H9 (cell line): ENCODE results near the gene GRK4. TPM values are rescaled to one million over a fixed set of nuclear protein-coding genes. Genes with fewer than 3 reads are reported as not detected.

Experiments used
- DNase-seq: peaks from one replicate; pipeline ENCODE4 v3.0.0-alpha.2; 2017
- H2AFZ ChIP-seq: one replicate; pipeline ENCODE4 v1.6.1; 2013; ENCODE audit warnings: mild to moderate bottlenecking, low read length, control low read depth, moderate library complexity
- H2AK5ac ChIP-seq: 2 replicates; pipeline ENCODE4 v1.6.1; 2013; ENCODE audit warnings: low read length, control low read depth, mixed read lengths; ENCODE audit not compliant: insufficient read length
- H2BK120ac ChIP-seq: one replicate; pipeline ENCODE4 v1.6.1; 2013; ENCODE audit warnings: low read depth, mild to moderate bottlenecking, low read length, control low read depth, inconsistent platforms; ENCODE audit not compliant: poor library complexity, severe bottlenecking
- H2BK12ac ChIP-seq: 2 replicates; pipeline ENCODE4 v1.6.1; 2013; ENCODE audit warnings: low read length, control low read depth, mixed read lengths, low read depth; ENCODE audit not compliant: insufficient read length
- H2BK15ac ChIP-seq: 2 replicates; pipeline ENCODE4 v1.6.1; 2013; ENCODE audit warnings: low read depth, low read length, control low read depth
- H2BK20ac ChIP-seq: one replicate; pipeline ENCODE4 v1.6.1; 2013; ENCODE audit warnings: low read depth, mild to moderate bottlenecking, low read length, control low read depth, inconsistent platforms; ENCODE audit not compliant: poor library complexity, severe bottlenecking
- H2BK5ac ChIP-seq: 2 replicates; pipeline ENCODE4 v1.6.1; 2013; ENCODE audit warnings: low read length, control low read depth, mixed read lengths; ENCODE audit not compliant: insufficient read length
- H3K14ac ChIP-seq: 2 replicates; pipeline ENCODE4 v1.6.1; 2013; ENCODE audit warnings: low read length, control low read depth; ENCODE audit not compliant: insufficient read depth
- H3K18ac ChIP-seq: 2 replicates; pipeline ENCODE4 v1.6.1; 2013; ENCODE audit warnings: low read depth, mild to moderate bottlenecking, mixed read lengths, low read length, control low read depth; ENCODE audit not compliant: insufficient read length
- H3K23ac ChIP-seq: 2 replicates; pipeline ENCODE4 v1.6.1; 2013; ENCODE audit warnings: low read length, control low read depth, mixed read lengths, low read depth; ENCODE audit not compliant: insufficient read length
- H3K23me2 ChIP-seq: 2 replicates; pipeline ENCODE4 v1.6.1; 2013; ENCODE audit warnings: low read depth, mild to moderate bottlenecking, mixed read lengths, low read length, control low read depth; ENCODE audit not compliant: insufficient read length, poor library complexity, severe bottlenecking
- H3K27ac ChIP-seq: 2 replicates; pipeline ENCODE4 v1.5.1; 2013; ENCODE audit warnings: low read length, control low read depth, mixed read lengths, low read depth; ENCODE audit not compliant: insufficient read length
- H3K27me3 ChIP-seq: 2 replicates; pipeline ENCODE4 v1.6.1; 2013; ENCODE audit warnings: low read length, control low read depth, inconsistent platforms; ENCODE audit not compliant: insufficient read depth
- H3K4ac ChIP-seq: 2 replicates; pipeline ENCODE4 v1.6.1; 2013; ENCODE audit warnings: low read depth, mild to moderate bottlenecking, control low read depth, inconsistent platforms, low read length, moderate library complexity
- H3K4me1 ChIP-seq: 2 replicates; pipeline ENCODE4 v1.6.1; 2013; ENCODE audit warnings: low read length, control low read depth, inconsistent platforms; ENCODE audit not compliant: insufficient read depth
- H3K4me2 ChIP-seq: 2 replicates; pipeline ENCODE4 v1.6.1; 2013; ENCODE audit warnings: low read length, control low read depth, mixed read lengths; ENCODE audit not compliant: insufficient read length, insufficient read depth
- H3K56ac ChIP-seq: 2 replicates; pipeline ENCODE4 v1.6.1; 2013; ENCODE audit warnings: low read depth, mild to moderate bottlenecking, mixed read lengths, low read length, control low read depth; ENCODE audit not compliant: insufficient read length
- H3K79me1 ChIP-seq: 2 replicates; pipeline ENCODE4 v1.6.1; 2013; ENCODE audit warnings: low read depth, mild to moderate bottlenecking, moderate library complexity, low read length, control low read depth, inconsistent platforms; ENCODE audit not compliant: insufficient read depth, poor library complexity, severe bottlenecking
- H3K79me2 ChIP-seq: 2 replicates; pipeline ENCODE4 v1.6.1; 2013; ENCODE audit warnings: low read length, control low read depth, inconsistent platforms; ENCODE audit not compliant: insufficient read depth
- H3K9ac ChIP-seq: 2 replicates; pipeline ENCODE4 v1.6.1; 2013; ENCODE audit warnings: low read length, control low read depth, mixed read lengths; ENCODE audit not compliant: insufficient read length; ENCODE audit errors: extremely low read depth
- H3K9me3 ChIP-seq: one replicate; pipeline ENCODE4 v1.6.1; 2013; ENCODE audit warnings: low read depth, low read length, inconsistent platforms; ENCODE audit not compliant: control insufficient read depth
- H3T11ph ChIP-seq: one replicate; pipeline ENCODE4 v1.6.1; 2013; ENCODE audit warnings: mild to moderate bottlenecking, low read length, control low read depth, inconsistent platforms
- H4K20me1 ChIP-seq: one replicate; pipeline ENCODE4 v1.6.1; 2013; ENCODE audit not compliant: control insufficient read depth, insufficient read length, insufficient read depth
- H4K5ac ChIP-seq: 2 replicates; pipeline ENCODE4 v1.6.1; 2013; ENCODE audit warnings: low read depth, mild to moderate bottlenecking, mixed read lengths, low read length, control low read depth; ENCODE audit not compliant: insufficient read length
- H4K8ac ChIP-seq: replicated peaks from 2 replicates; pipeline ENCODE4 v1.6.1; 2013; ENCODE audit warnings: low read length, control low read depth, mixed read lengths, low read depth; ENCODE audit not compliant: insufficient read length
- H4K91ac ChIP-seq: 2 replicates; pipeline ENCODE4 v1.6.1; 2013; ENCODE audit warnings: low read depth, mild to moderate bottlenecking, moderate library complexity, mixed read lengths, low read length, control low read depth; ENCODE audit not compliant: insufficient read length
- H3K27ac Mint-ChIP-seq, 3 experiments: 2 replicates in 2 of 3; 3 replicates in 1 of 3; pipeline ENCODE4 v1.8.0; 2020 to 2021; ENCODE audit warnings: mixed read lengths in 3 of 3, mild to moderate bottlenecking in 1 of 3, moderate library complexity in 1 of 3
- H3K27me3 Mint-ChIP-seq: 2 replicates; pipeline ENCODE4 v1.8.0; 2021; ENCODE audit warnings: low read depth, mild to moderate bottlenecking, moderate library complexity, mixed read lengths
- H3K36me3 Mint-ChIP-seq, 3 experiments: 2 replicates in 2 of 3; 3 replicates in 1 of 3; pipeline ENCODE4 v1.8.0; 2020 to 2021; ENCODE audit warnings: low read depth in 3 of 3, mixed read lengths in 3 of 3; ENCODE audit not compliant: insufficient read depth in 1 of 3
- H3K4me1 Mint-ChIP-seq, 2 experiments: 2 replicates each; pipeline ENCODE4 v1.8.0; 2020; ENCODE audit warnings: mixed read lengths in 2 of 2
- H3K4me3 Mint-ChIP-seq, 2 experiments: 2 replicates in 1 of 2; 3 replicates in 1 of 2; pipeline ENCODE4 v1.8.0; 2020 to 2021; ENCODE audit warnings: mild to moderate bottlenecking in 2 of 2, mixed read lengths in 2 of 2, moderate library complexity in 1 of 2
- H3K9me3 Mint-ChIP-seq, 2 experiments: 2 replicates in 1 of 2; 3 replicates in 1 of 2; pipeline ENCODE4 v1.8.0; 2020; ENCODE audit warnings: mild to moderate bottlenecking in 2 of 2, mixed read lengths in 2 of 2, moderate library complexity in 1 of 2
- WGBS: extraction: QIAGEN DNeasy Blood & Tissue Kit; methylation state at CpG from one replicate; pipeline ENCODE4 v1.1.7; 2013; ENCODE audit warnings: missing lambda C conversion rate, low lambda C conversion rate, mixed read lengths; ENCODE audit not compliant: insufficient read length; ENCODE audit errors: extremely low coverage; 5-methylcytosine and 5-hydroxymethylcytosine counted together
- total RNA-seq: library from RNA; stranded (reverse); gene quantifications from 2 replicates; pipeline ENCODE4 v1.2.1, GENCODE V29; 2021
- TF ChIP-seq, protein P1 (sequence below): fragments of 200-600 bp; sonication (generic); conservative IDR thresholded peaks from 3 replicates; pipeline ENCODE4 v1.8.0; 2021; ENCODE audit warnings: antibody characterized with exemption, mild to moderate bottlenecking

GRK4 gene
- total RNA-seq, 1 experiment from 2014 or later = 4.8 TPM

DNA sequence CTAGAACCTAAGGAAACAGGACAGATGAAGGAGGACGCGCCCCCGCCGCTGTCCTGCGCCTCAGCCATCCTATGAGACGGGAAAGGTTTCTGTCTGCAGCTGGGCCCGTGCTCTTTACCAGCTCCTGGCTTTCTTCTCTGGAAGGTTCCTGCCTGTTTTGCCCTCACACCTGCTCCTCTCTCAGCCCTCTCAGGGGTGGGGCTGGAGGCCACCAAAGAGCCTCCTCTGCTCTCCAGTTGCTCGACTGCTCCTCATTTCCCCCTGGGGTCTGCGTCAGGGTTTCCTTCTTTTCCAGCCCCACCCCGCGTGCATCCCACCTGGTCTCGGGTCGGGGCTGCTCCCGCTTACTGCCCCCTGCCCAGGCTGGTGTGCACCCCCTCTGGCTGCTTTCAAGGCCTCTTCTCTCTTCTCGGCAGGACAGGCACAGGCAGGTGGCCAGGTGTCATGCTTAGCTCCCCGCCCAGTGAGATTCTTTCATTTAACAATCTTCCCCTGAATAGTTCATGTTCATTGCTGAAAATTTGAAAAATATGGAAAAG lies 106.4 kb downstream of the GRK4 start:
- Histone ChIP-seq H3T11ph (no peak overlapping the region), H3K4me2 (no peak overlapping the region), H3K9ac (no peak overlapping the region), H2AK5ac (no peak overlapping the region), H4K20me1 (peaks cover 2% of the 10 kb centered on the region), H3K18ac (no peak overlapping the region), H2BK120ac (no peak overlapping the region), H2BK12ac (no peak overlapping the region), H3K27me3 (no peaks in the 10 kb centered on the region), H3K23ac (no peak overlapping the region), H4K8ac (no peak overlapping the region), H3K14ac (no peak overlapping the region), H2BK20ac (no peak overlapping the region), H3K23me2 (peaks cover 3% of the 10 kb centered on the region), H3K27ac (no peak overlapping the region), H3K79me2 (no peaks in the 10 kb centered on the region), H2BK5ac (no peak overlapping the region), H3K4ac (no peak overlapping the region), H3K79me1 (no peaks in the 10 kb centered on the region), H4K5ac (no peak overlapping the region), H4K91ac (no peak overlapping the region), H3K4me1 (no peaks in the 10 kb centered on the region), H3K9me3 (no peaks in the 10 kb centered on the region), H2BK15ac (no peak overlapping the region), H3K56ac (no peak overlapping the region), H2AFZ (no peak overlapping the region)
- DNase-seq = no peak
- TF ChIP-seq, protein P1, sequence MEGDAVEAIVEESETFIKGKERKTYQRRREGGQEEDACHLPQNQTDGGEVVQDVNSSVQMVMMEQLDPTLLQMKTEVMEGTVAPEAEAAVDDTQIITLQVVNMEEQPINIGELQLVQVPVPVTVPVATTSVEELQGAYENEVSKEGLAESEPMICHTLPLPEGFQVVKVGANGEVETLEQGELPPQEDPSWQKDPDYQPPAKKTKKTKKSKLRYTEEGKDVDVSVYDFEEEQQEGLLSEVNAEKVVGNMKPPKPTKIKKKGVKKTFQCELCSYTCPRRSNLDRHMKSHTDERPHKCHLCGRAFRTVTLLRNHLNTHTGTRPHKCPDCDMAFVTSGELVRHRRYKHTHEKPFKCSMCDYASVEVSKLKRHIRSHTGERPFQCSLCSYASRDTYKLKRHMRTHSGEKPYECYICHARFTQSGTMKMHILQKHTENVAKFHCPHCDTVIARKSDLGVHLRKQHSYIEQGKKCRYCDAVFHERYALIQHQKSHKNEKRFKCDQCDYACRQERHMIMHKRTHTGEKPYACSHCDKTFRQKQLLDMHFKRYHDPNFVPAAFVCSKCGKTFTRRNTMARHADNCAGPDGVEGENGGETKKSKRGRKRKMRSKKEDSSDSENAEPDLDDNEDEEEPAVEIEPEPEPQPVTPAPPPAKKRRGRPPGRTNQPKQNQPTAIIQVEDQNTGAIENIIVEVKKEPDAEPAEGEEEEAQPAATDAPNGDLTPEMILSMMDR = no peak
- peaks cover 4 to 13% of the 10 kb centered on the region in 2 experiments; a peak in 2 of 4 replicates for H3K4me1 Mint-ChIP-seq
- H3K27ac Mint-ChIP-seq = no peak overlapping the region
- H3K36me3 Mint-ChIP-seq = no peaks in the 10 kb centered on the region
- no peak overlapping the region for H3K4me3 Mint-ChIP-seq
- peaks cover 7% of the 10 kb centered on the region for H3K27me3 Mint-ChIP-seq
- WGBS = no CpG with 5 or more reads among the region's 16 CpGs
- H3K9me3 Mint-ChIP-seq = no peaks in the 10 kb centered on the region
